Karpas-422 (cell line): Measurements from ENCODE around the gene MME. TPM values are rescaled to one million over a fixed set of nuclear protein-coding genes. Genes with fewer than 3 reads are reported as not detected.
A peak's percentile ranks its signal among the peaks of the same experiment; 100 is the strongest.

Experiments used
- DNase-seq: peaks from one replicate; pipeline ENCODE4 v3.0.0-alpha.2; 2015
- H2AFZ ChIP-seq: fragments of 200-600 bp; sonication (generic); 2 replicates; pipeline ENCODE4 v1.6.1; 2014; ENCODE audit warnings: antibody characterized with exemption, low read length, mixed read lengths
- H3K27ac ChIP-seq: fragments of 200-600 bp; sonication (generic); 2 replicates; pipeline ENCODE4 v1.5.1; 2014; ENCODE audit warnings: mild to moderate bottlenecking, low read length, moderate library complexity
- H3K27me3 ChIP-seq: fragments of 200-600 bp; sonication (generic); 2 replicates; pipeline ENCODE4 v1.6.1; 2014; ENCODE audit warnings: low read length, mixed read lengths
- H3K36me3 ChIP-seq: fragments of 200-600 bp; sonication (generic); 2 replicates; pipeline ENCODE4 v1.6.1; 2014; ENCODE audit warnings: low read length, mixed read lengths; ENCODE audit not compliant: insufficient read depth
- H3K4me1 ChIP-seq: fragments of 200-600 bp; sonication (generic); 2 replicates; pipeline ENCODE4 v1.6.1; 2014; ENCODE audit warnings: mild to moderate bottlenecking, low read length, mixed read lengths
- H3K4me2 ChIP-seq: fragments of 200-600 bp; sonication (generic); 2 replicates; pipeline ENCODE4 v1.6.1; 2014; ENCODE audit warnings: low read length, low read depth, mild to moderate bottlenecking; ENCODE audit not compliant: poor library complexity, severe bottlenecking
- H3K4me3 ChIP-seq: fragments of 200-600 bp; sonication (generic); 2 replicates; pipeline ENCODE4 v1.5.1; 2014; ENCODE audit warnings: mild to moderate bottlenecking, antibody characterized with exemption, low read length, mixed read lengths
- H3K79me2 ChIP-seq: fragments of 200-600 bp; sonication (generic); 2 replicates; pipeline ENCODE4 v1.6.1; 2014; ENCODE audit warnings: mild to moderate bottlenecking, low read length, mixed read lengths
- H3K9ac ChIP-seq: fragments of 200-600 bp; sonication (generic); 2 replicates; pipeline ENCODE4 v1.6.0; 2014; ENCODE audit warnings: low read length
- H3K9me2 ChIP-seq: fragments of 200-600 bp; sonication (generic), shearing (Covaris generic); replicated peaks from 2 replicates; pipeline ENCODE4 v1.6.0; 2014; ENCODE audit warnings: mild to moderate bottlenecking, low read length, moderate library complexity; ENCODE audit not compliant: insufficient read depth
- H3K9me3 ChIP-seq: fragments of 300-700, 200-600 bp; sonication (generic); 2 replicates; pipeline ENCODE4 v1.6.1; 2014; ENCODE audit warnings: low read length, mixed read lengths
- H4K20me1 ChIP-seq: fragments of 200-600 bp; sonication (generic); 2 replicates; pipeline ENCODE4 v1.6.1; 2014; ENCODE audit warnings: mild to moderate bottlenecking, antibody characterized with exemption, low read length, low read depth; ENCODE audit not compliant: insufficient read depth
- total RNA-seq: library from RNA; depleted of rRNA; stranded (reverse); fragments of >200 nt; shearing (Covaris generic); gene quantifications from 2 replicates; pipeline ENCODE4 v1.2.3, GENCODE V29; 2014; ENCODE audit warnings: low replicate concordance; rRNA removed

Gene MME
- total RNA-seq: 174 and 196 TPM in 2 replicates

GRCh38 chr3:155079746-155080487 is at the start of gene MME:
Gene MME (plus strand): TSS chr3:155080319. CDS start chr3:155084168, 3,849 bp downstream.
- Histone ChIP-seq H3K9me2 (no peaks in the 10 kb centered on the region), H4K20me1 (no peaks in the 10 kb centered on the region), H3K79me2 (peaks cover 48% of the 10 kb centered on the region), H3K36me3 (peaks cover 10% of the 10 kb centered on the region), H3K27ac (peak within 1 kb of the TSS; percentile 90), H2AFZ (peak within 1 kb of the TSS; percentile 89), H3K9ac (peak within 1 kb of the TSS; percentile 97), H3K4me3 (peak within 1 kb of the TSS; percentile 96), H3K27me3 (no peaks in the 10 kb centered on the region), H3K4me2 (peak within 1 kb of the TSS; percentile 82), H3K4me1 (peaks cover 33% of the 10 kb centered on the region), H3K9me3 (no peaks in the 10 kb centered on the region)
- peak; percentile 91 for DNase-seq

GRCh38 chr3:155031186-155031585 is 48.9 kb upstream of the MME start:
- Histone ChIP-seq H3K4me1 (no peaks in the 10 kb centered on the region), H3K4me3 (no peak overlapping the region), H3K27me3 (no peaks in the 10 kb centered on the region), H2AFZ (no peak overlapping the region), H3K9ac (no peak overlapping the region), H3K9me3 (no peaks in the 10 kb centered on the region), H3K9me2 (no peaks in the 10 kb centered on the region), H3K79me2 (no peaks in the 10 kb centered on the region), H3K27ac (no peak overlapping the region), H3K4me2 (no peak overlapping the region), H3K36me3 (no peaks in the 10 kb centered on the region), H4K20me1 (no peaks in the 10 kb centered on the region)
- DNase-seq: no peak

GRCh38 chr3:155032918-155033317 is 47.2 kb upstream of the MME start:
- Histone ChIP-seq H3K79me2 (no peaks in the 10 kb centered on the region), H4K20me1 (no peaks in the 10 kb centered on the region), H3K27ac (no peak overlapping the region), H3K4me3 (no peak overlapping the region), H3K9ac (no peak overlapping the region), H3K4me1 (no peaks in the 10 kb centered on the region), H3K27me3 (no peaks in the 10 kb centered on the region), H2AFZ (no peak overlapping the region), H3K36me3 (no peaks in the 10 kb centered on the region), H3K4me2 (no peak overlapping the region), H3K9me2 (no peaks in the 10 kb centered on the region), H3K9me3 (no peaks in the 10 kb centered on the region)
- DNase-seq: no peak

GRCh38 chr3:155034786-155035185 is 45.3 kb upstream of the MME start:
- Histone ChIP-seq H3K4me3 (no peak overlapping the region), H3K27me3 (no peaks in the 10 kb centered on the region), H4K20me1 (no peaks in the 10 kb centered on the region), H3K4me1 (no peaks in the 10 kb centered on the region), H3K4me2 (no peak overlapping the region), H3K36me3 (no peaks in the 10 kb centered on the region), H3K9ac (no peak overlapping the region), H2AFZ (no peak overlapping the region), H3K79me2 (no peaks in the 10 kb centered on the region), H3K9me3 (no peaks in the 10 kb centered on the region), H3K27ac (no peak overlapping the region), H3K9me2 (no peaks in the 10 kb centered on the region)
- no peak for DNase-seq

GRCh38 chr3:155035553-155035952 is 44.6 kb upstream of the MME start:
- H3K4me1 ChIP-seq: no peaks in the 10 kb centered on the region

GRCh38 chr3:155037508-155038202 is 42.5 kb upstream of the MME start:
- DNase-seq: no peak
- Histone ChIP-seq H3K4me2 (no peak overlapping the region), H3K27ac (no peak overlapping the region), H2AFZ (no peak overlapping the region), H3K27me3 (no peaks in the 10 kb centered on the region), H4K20me1 (no peaks in the 10 kb centered on the region), H3K4me1 (no peaks in the 10 kb centered on the region), H3K9me3 (no peaks in the 10 kb centered on the region), H3K79me2 (no peaks in the 10 kb centered on the region), H3K9ac (no peak overlapping the region), H3K4me3 (no peak overlapping the region), H3K9me2 (no peaks in the 10 kb centered on the region), H3K36me3 (no peaks in the 10 kb centered on the region)

More at GRCh38 chr3:155035553-155035952, 44.6 kb upstream of the MME start:
- H3K36me3 ChIP-seq: no peaks in the 10 kb centered on the region
- H4K20me1 ChIP-seq: no peaks in the 10 kb centered on the region
- H3K79me2 ChIP-seq: no peaks in the 10 kb centered on the region
- H2AFZ ChIP-seq: no peak overlapping the region
- H3K9me2 ChIP-seq: no peaks in the 10 kb centered on the region
- H3K27me3 ChIP-seq: no peaks in the 10 kb centered on the region
- H3K4me3 ChIP-seq: no peak overlapping the region
- DNase-seq: no peak
- H3K4me2 ChIP-seq: no peak overlapping the region
- H3K27ac ChIP-seq: no peak overlapping the region
- H3K9me3 ChIP-seq: no peaks in the 10 kb centered on the region
- H3K9ac ChIP-seq: no peak overlapping the region

GRCh38 chr3:155038203-155038554 is 41.9 kb upstream of the MME start:
- H3K27me3 ChIP-seq: no peaks in the 10 kb centered on the region
- no peak overlapping the region for H3K27ac ChIP-seq
- no peaks in the 10 kb centered on the region for H3K9me3 ChIP-seq
- H3K4me2 ChIP-seq: no peak overlapping the region
- no peak overlapping the region for H3K4me3 ChIP-seq
- no peak overlapping the region for H3K9ac ChIP-seq
- H3K36me3 ChIP-seq: no peaks in the 10 kb centered on the region
- no peaks in the 10 kb centered on the region for H3K9me2 ChIP-seq
- DNase-seq: no peak
- no peaks in the 10 kb centered on the region for H4K20me1 ChIP-seq
- H3K79me2 ChIP-seq: no peaks in the 10 kb centered on the region
- H2AFZ ChIP-seq: no peak overlapping the region
- no peaks in the 10 kb centered on the region for H3K4me1 ChIP-seq

GRCh38 chr3:155046935-155047334 is 33.2 kb upstream of the MME start:
- Histone ChIP-seq H2AFZ (no peak overlapping the region), H3K27me3 (no peaks in the 10 kb centered on the region), H3K9ac (no peak overlapping the region), H3K4me2 (no peak overlapping the region), H3K9me3 (no peaks in the 10 kb centered on the region; the same call in 1 of the 2 replicates), H3K4me3 (no peak overlapping the region), H3K4me1 (peaks cover 19% of the 10 kb centered on the region), H3K36me3 (no peaks in the 10 kb centered on the region), H4K20me1 (no peaks in the 10 kb centered on the region), H3K9me2 (no peaks in the 10 kb centered on the region), H3K79me2 (no peaks in the 10 kb centered on the region), H3K27ac (no peak overlapping the region)
- no peak for DNase-seq
